Osteocyte (in vitro differentiated cells): ENCODE results near the gene VCL. TPM values are rescaled to one million over a fixed set of nuclear protein-coding genes. Genes with fewer than 3 reads are reported as not detected.

Experiments used
- DNase-seq: peaks from one replicate; pipeline ENCODE4 v3.0.0; 2021; ENCODE audit warnings: mixed read lengths; ENCODE audit not compliant: unreplicated experiment; ENCODE audit errors: extremely low spot score
- H3K27ac Mint-ChIP-seq: one replicate; pipeline ENCODE4 v1.8.0; 2021; ENCODE audit warnings: mild to moderate bottlenecking, mixed read lengths; ENCODE audit not compliant: unreplicated experiment
- H3K27me3 Mint-ChIP-seq: one replicate; pipeline ENCODE4 v1.8.0; 2021; ENCODE audit warnings: mixed read lengths; ENCODE audit not compliant: unreplicated experiment
- H3K36me3 Mint-ChIP-seq: one replicate; pipeline ENCODE4 v1.8.0; 2021; ENCODE audit warnings: mixed read lengths; ENCODE audit not compliant: unreplicated experiment
- H3K4me1 Mint-ChIP-seq: one replicate; pipeline ENCODE4 v1.8.0; 2021; ENCODE audit warnings: mixed read lengths; ENCODE audit not compliant: unreplicated experiment
- H3K4me3 Mint-ChIP-seq: one replicate; pipeline ENCODE4 v1.8.0; 2021; ENCODE audit warnings: mild to moderate bottlenecking, moderate library complexity, mixed read lengths; ENCODE audit not compliant: unreplicated experiment
- H3K9me3 Mint-ChIP-seq: one replicate; pipeline ENCODE4 v1.8.0; 2021; ENCODE audit warnings: mixed read lengths; ENCODE audit not compliant: unreplicated experiment
- total RNA-seq: library from RNA; stranded (reverse); gene quantifications from 2 replicates; pipeline ENCODE4 v1.2.1, GENCODE V29; 2021
- TF ChIP-seq, protein P1 (sequence below): fragments of 200-600 bp; sonication (generic); IDR thresholded peaks from 2 replicates; pipeline ENCODE4 v1.5.0; 2021; ENCODE audit warnings: antibody characterized with exemption, mild to moderate bottlenecking, moderate library complexity

Gene VCL
- total RNA-seq, 1 donor from 2014 or later, result 338 TPM

DNA sequence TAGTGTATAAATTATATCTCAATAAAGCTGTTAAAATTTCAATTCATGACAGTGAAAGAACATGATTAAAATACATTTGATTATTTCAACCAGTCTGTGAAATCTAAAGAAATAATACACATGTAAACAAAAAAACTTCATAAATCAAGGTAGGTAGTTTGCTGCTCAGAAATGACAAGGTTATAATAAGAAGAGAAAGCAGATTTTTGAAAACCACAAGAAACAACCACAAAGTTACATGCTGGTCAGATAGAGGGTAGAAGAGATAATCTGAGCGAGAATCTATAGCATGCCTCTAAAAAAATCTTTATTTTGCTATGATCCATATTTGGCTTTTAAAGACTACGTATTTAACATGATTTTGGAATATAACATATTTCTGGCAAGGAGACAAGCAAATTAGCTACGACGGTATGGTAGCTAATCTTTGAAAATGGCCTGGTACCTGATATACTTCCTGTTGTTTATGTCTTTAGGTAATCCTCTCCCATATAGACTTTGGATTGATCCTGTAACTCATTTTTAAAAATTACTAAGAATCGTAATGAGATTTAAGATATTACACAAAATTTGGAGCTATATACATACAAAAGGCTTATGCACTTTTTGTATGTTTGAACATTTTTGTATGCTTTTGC, 23.5 kb upstream of the VCL start:
- Mint-ChIP-seq H3K4me3 (no peak overlapping the region), H3K4me1 (peaks cover 9% of the 10 kb centered on the region), H3K27me3 (no peaks in the 10 kb centered on the region), H3K9me3 (no peaks in the 10 kb centered on the region), H3K36me3 (no peaks in the 10 kb centered on the region), H3K27ac (no peak overlapping the region)
- TF ChIP-seq, protein P1, sequence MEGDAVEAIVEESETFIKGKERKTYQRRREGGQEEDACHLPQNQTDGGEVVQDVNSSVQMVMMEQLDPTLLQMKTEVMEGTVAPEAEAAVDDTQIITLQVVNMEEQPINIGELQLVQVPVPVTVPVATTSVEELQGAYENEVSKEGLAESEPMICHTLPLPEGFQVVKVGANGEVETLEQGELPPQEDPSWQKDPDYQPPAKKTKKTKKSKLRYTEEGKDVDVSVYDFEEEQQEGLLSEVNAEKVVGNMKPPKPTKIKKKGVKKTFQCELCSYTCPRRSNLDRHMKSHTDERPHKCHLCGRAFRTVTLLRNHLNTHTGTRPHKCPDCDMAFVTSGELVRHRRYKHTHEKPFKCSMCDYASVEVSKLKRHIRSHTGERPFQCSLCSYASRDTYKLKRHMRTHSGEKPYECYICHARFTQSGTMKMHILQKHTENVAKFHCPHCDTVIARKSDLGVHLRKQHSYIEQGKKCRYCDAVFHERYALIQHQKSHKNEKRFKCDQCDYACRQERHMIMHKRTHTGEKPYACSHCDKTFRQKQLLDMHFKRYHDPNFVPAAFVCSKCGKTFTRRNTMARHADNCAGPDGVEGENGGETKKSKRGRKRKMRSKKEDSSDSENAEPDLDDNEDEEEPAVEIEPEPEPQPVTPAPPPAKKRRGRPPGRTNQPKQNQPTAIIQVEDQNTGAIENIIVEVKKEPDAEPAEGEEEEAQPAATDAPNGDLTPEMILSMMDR, result no peak
- no peak for DNase-seq

DNA sequence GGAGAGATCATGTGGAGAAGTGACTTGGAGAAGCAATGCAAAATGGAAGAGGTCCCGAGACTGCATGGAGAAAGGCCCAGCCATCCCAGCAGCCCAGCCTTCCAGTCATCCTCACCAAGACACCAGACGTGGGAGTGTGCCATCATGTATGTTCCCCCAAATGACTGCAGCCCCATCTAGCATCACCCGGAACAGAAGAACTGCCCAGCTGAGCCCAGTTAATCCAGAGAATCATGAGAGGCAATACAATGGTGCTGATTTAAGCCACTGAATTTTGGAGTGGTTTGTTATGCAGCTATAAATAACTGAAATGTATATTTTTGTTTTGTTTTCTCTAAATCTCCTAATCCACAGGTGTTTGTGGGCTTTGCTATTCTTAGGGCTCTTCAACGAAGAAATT, 22.5 kb upstream of the VCL start:
- no peak overlapping the region for H3K27ac Mint-ChIP-seq
- H3K9me3 Mint-ChIP-seq, result no peaks in the 10 kb centered on the region
- no peak overlapping the region for H3K4me3 Mint-ChIP-seq
- peaks cover 16% of the 10 kb centered on the region for H3K4me1 Mint-ChIP-seq
- no peaks in the 10 kb centered on the region for H3K27me3 Mint-ChIP-seq
- TF ChIP-seq, protein P1, result no peak
- H3K36me3 Mint-ChIP-seq, result no peaks in the 10 kb centered on the region
- no peak for DNase-seq

GRCh38 chr10:73979141-73979808, 18.6 kb upstream of the VCL start:
- DNase-seq, result no peak
- no peak overlapping the region for H3K27ac Mint-ChIP-seq
- no peaks in the 10 kb centered on the region for H3K27me3 Mint-ChIP-seq
- H3K9me3 Mint-ChIP-seq, result no peaks in the 10 kb centered on the region
- TF ChIP-seq, protein P1, result no peak
- H3K4me1 Mint-ChIP-seq, result peaks cover 11% of the 10 kb centered on the region
- H3K36me3 Mint-ChIP-seq, result no peaks in the 10 kb centered on the region
- no peak overlapping the region for H3K4me3 Mint-ChIP-seq

DNA sequence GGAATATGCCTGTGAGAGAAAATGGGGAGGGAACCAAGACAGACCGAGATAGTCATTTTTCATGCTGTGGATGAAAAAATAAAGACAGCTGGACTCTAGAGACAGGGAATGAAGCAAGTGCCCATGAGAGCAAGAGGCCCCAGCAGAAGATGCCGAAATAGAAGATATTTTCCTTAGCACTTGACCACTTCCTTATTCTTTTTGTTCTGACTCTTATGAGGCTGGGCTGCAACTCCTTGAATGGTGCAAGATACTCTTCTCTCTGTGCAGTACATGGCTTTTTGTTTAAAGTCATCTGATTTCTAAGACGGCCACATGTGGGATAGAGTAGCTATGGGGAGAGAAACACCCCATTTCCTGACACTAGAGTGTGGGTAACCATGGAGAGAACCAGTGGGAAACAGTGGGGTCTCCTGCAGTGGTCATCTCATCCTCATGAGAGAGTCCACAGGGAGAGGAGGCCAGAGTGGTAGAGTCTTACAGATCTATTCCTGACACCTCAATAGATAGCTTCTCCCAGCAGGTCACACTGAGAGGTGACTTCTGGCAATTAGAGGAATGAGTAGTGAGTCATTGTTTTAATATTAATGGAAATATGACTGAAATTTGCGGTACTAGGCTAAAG, 18.0 kb upstream of the VCL start:
- no peak for DNase-seq
- no peaks in the 10 kb centered on the region for H3K9me3 Mint-ChIP-seq
- H3K4me3 Mint-ChIP-seq, result no peak overlapping the region
- H3K27ac Mint-ChIP-seq, result no peak overlapping the region
- TF ChIP-seq, protein P1, result no peak
- H3K4me1 Mint-ChIP-seq, result peaks cover 11% of the 10 kb centered on the region
- no peaks in the 10 kb centered on the region for H3K36me3 Mint-ChIP-seq
- no peaks in the 10 kb centered on the region for H3K27me3 Mint-ChIP-seq

DNA sequence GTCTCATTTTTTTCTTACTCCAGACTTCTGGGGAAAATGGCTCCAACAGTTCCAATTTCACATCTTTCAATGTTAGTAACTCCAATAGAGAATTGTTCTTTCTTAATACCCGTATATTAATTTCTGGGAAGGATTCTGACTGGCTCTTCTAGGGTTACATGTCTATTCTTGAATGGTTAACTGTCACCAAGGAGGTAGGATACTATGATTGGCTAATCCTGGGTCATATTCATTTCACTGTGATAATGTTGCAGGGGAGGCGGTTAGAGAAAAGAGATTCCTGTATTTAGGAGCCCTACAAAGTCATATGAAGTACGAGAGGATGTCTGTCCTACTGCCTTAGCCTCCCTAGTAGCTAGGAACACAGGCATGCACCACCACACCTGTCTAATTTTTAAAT, 16.1 kb upstream of the VCL start:
- H3K4me1 Mint-ChIP-seq, result peaks cover 11% of the 10 kb centered on the region
- no peaks in the 10 kb centered on the region for H3K27me3 Mint-ChIP-seq
- no peak overlapping the region for H3K4me3 Mint-ChIP-seq
- no peaks in the 10 kb centered on the region for H3K9me3 Mint-ChIP-seq
- H3K36me3 Mint-ChIP-seq, result no peaks in the 10 kb centered on the region
- no peak overlapping the region for H3K27ac Mint-ChIP-seq
- DNase-seq, result no peak
- TF ChIP-seq, protein P1, result no peak
